NCI-H82 treated with DMSO at 0.1 percent for 48 hours (cell line): ENCODE data around the gene TRABD2A.
"Not testable (repeated sequence)": the region's sequence is repeated elsewhere in the genome, so short reads cannot be mapped to it uniquely, and the experiment has no call there.

ENCODE experiments used
- DNase-seq: peaks from one replicate; lab custom pipeline; 2025; ENCODE audit not compliant: unreplicated experiment; lab: John Stamatoyannopoulos, UW

TRABD2A gene, protein sequence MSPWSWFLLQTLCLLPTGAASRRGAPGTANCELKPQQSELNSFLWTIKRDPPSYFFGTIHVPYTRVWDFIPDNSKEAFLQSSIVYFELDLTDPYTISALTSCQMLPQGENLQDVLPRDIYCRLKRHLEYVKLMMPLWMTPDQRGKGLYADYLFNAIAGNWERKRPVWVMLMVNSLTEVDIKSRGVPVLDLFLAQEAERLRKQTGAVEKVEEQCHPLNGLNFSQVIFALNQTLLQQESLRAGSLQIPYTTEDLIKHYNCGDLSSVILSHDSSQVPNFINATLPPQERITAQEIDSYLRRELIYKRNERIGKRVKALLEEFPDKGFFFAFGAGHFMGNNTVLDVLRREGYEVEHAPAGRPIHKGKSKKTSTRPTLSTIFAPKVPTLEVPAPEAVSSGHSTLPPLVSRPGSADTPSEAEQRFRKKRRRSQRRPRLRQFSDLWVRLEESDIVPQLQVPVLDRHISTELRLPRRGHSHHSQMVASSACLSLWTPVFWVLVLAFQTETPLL

DNA sequence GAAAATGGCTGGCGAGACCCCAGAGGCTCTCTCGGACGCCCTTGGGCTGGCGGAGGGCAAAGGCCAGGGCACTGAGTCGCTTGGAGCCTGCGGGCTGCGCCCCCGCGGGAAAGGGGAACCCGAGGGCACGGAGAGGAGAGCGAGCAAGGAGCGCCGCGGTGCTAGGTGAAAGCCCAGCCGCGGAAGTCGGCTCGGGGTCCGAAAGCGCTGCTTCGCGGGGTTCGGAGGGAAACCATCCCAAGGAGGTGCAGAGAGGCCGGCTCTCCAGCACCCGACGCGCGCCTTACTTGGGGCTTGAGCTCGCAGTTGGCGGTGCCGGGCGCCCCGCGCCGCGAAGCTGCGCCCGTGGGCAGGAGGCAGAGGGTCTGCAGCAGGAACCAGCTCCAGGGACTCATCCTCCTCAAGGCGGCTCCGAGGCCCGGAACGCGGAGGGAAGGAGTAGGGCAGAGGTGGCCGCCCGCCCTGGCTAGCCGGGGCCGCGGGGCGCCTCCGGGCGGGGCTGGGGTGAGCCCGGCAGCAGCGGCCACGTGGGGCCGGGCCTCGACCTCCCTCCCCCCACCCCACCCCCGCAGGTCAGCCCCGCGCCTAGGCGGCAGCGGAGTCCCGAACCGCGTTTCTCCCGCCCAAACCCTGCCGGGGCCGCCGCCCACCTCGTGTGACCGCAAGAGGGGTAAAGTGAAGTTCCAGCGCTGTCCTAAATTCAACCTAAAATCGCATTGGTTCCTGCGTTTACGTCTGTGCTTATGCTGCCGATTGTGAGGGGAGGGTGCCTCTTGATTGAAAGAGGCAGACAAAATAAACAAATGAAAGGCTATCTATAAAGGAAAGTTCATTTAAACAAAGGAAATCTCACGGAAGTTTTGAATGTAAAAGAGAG, at the start of gene TRABD2A:
Gene TRABD2A, minus strand, starts transcription at position 440 of the 877 bp plus-strand sequence. Its CDS starts 45 bp downstream, at position 395.
- DNase-seq: no peak

DNA sequence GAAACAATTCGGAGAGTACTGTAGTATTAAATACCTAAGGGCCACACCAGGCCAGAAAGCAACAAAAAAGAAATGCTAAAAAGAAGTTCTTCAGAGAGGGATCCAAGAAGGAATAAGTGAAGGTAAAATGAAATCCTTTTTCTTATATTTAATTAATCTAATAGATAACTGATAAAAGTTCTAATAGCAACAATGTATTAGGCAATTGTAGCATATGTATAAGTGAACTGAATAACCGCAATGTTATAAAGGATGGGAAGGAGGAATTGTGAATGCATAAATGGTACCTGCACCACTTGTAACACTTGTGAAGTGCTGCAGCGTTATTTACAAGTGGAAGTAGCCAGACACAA, 46.4 kb upstream of the TRABD2A start:
- no peak for DNase-seq

DNA sequence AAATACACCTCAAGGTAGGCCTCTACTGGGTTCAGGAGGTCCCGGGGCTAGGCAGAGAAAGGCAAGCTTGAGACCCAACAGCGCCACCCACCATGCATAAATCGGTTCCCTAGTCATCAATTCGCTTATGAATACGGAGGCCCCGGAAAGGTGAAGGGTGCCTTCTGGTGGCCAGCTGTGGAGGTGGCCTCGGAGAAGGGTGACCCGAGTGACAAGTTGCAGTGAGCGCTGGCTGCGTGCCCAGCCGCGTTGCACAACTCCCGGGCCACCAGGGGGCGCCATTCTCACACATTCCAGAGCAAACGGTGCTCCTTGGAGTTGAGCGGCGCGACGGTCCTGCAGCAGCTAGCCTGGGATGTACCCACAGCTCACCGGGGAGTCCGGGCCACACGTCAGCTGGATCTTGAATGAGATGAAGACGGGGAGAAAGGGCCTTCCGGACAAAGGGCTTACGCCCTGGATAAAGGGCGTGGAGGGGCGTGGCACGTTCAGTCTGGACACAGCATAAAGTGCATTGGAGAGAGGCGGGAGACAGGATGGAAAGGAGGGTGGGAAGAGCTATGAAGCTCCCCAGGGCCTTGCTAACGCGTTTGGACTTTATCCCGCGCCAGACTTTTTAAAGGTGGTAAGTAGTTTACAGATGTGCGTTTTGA, 45.0 kb upstream of the TRABD2A start:
- DNase-seq: peak; percentile 91

DNA sequence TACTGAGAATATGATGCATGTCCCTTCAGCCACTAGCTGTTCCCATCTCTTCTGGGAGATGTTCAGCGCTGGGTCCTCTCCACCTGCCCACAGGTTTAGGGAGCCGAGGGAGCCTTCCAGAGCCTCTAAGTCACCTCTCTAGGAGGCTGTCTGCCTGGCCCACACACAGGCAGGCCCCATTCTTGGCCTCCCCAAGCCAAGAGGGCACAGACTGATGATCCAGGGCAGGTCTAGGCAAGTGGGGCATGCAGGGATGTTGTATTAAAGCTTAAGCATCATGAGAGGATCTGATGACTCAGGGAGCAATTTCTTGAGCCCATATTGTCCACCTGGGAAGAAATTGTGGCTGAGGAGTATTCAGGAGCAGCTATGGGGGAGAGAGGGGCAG, 44.4 kb upstream of the TRABD2A start:
- no peak for DNase-seq

DNA sequence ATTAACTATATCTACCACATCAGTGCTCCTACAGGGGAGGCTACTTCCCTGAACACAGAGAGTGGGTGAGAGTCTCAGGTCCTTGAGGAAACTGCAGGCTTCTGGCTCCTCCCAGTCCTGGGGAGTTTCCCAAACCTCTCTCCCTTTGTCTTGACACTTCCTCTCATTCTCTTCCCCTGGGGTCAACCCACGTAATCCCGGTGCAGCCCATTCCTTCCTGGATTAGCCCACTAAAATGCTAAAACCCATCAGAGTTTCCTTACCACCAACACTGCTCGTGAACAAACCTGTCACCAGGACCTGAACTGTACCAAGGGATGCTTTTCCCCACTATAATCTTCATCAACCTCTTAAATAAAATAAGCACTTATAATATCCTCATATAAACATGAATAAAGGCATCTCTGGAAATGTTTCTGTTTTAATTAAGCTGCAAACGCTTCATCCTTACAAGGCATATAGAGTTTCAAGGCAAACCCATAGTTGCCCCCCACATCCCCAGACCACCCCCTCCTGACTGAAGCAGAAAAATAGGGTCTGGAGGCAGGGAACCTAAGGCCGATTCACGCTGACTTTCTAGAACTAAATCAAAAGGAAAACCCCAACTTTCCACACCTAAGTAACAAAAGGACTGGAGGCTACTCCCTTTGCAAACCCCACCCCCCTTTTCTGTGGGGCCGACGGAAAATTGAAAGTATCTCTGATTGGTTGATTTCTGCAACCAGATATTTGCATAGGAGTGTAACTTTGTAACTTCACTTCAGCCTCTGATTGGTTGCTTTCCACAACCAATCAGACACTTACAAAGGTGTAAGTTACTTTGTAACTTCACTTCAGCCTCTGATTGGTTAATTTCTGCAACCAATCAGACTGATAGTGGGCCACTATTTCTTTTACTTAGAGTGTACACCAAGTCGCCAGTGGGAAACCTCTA, 43.6 kb upstream of the TRABD2A start:
- DNase-seq: no peak

DNA sequence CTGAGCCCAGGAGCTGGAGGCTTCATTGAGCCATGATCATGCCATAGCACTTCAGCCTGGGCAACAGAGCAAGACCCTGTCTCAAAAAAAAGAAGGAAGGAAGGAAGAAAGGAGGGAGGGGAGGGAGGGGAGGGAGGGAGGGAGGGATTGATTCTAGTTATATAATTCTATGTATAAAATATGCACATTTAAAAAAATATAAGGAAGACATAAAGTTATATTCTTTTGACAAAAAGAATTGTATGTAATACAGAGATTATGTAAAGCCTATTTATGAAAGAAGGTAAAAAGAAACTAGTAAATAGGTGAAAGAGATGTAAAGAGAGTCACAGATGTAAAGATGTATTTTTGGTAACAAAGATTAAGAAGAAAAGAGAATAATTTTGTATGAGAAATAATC, 42.1 kb upstream of the TRABD2A start:
- DNase-seq: no peak

DNA sequence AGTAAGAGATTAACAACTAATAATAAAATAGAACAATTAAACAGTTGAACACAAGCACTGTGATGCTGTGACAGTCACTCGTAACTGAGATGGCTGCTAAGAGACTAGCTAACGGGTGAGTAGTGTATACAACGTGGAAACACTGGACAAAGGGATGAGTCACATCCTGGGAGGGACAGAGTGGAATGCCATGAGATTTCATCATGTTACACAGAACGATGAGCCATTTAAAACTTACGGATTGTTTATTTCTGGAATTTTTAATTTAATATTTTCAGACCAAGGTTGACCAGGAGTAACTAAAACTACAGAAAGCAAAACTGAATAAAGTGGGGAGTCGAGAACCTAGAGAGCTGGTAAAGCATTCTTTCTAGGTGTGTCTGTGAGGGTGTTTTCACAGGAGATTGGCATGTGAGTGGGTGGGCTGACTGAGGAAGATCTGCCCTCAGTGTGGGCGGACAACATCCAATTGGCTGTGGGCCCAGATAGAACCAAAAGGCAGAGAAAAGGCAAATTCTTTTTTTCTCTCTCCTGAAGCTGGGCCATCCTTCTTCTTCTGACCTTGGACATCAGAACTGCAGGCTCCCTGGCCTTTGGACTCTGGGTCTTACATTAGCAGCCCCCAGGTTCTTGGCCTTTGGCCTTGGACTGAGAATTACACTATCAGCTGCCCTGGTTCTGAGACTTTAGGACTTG, 39.1 kb upstream of the TRABD2A start:
- DNase-seq: no peak

DNA sequence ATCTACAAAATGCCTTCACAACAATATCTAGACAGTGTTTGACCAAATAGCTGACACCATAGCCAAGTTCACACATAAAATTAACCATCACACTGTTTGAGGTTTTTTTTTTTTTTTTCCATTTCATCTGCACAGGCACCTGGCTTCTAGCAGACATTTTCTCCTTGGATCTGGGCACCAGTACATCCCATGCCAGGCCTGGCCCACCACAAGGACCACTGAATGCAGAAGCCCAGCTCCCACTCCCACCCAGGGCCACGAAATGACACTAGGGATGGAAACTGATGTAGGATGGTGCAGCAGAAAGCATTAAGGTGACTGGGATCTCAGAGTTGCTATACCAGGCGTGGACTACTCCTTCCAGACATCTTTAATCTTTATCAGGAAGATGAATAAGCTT, 37.5 kb upstream of the TRABD2A start:
- no peak for DNase-seq

DNA sequence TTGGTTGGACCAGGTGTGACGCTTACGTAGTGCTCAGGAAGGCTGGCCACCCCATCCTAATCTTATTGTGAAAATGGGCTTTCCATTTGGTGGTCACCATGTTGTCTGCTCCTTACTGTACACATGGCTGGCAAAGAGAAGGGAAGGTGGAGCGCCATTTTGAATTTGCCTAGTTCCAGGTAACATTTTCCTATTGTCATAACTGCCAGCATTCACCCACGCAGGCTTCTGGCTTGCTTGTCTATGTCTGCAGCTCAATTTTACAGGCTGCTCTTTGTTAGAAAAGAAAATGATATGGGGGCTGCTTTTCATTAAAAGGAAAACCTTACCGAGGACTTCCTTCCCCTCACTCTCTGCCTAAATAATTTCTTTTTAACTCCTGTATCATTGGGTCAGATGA, 36.9 kb upstream of the TRABD2A start:
- not testable (repeated sequence) for DNase-seq

DNA sequence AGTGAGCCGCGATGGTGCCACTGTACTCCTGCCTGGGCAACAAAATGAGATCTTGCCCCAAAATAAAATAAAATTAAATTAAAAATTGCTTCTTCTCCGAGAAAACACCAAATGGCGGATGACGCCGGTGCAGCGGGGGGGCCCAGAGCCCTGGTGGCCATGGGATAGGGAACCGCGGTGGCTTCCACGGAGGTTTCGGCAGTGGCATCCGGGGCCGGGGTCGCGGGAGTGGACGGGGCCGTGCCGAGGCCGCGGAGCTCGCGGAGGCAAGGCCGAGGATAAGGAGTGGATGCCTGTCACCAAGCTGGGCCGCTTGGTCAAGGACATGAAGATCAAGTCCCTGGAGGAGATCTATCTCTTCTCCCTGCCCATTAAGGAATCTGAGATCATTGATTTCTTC, 34.8 kb upstream of the TRABD2A start:
- DNase-seq: not testable (repeated sequence)

DNA sequence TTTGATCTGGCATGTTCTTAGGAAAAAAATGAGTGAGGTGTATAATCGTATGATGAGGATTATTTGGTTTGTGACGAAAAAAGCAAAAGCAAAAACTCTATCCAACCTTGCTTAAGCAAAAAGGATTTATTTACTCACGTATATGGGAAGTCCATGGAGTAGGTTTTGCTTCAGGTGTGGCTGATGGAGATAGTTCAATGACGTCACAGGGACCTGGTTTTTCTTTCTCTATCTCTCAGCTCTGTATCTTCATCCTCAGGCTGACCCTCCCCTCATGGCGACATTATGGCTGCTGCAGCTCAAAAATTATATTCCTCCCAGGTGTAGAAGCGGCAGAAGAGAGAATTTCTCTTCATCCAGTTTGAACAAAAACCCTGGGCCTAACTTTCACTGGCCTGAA, 33.5 kb upstream of the TRABD2A start:
- no peak for DNase-seq

DNA sequence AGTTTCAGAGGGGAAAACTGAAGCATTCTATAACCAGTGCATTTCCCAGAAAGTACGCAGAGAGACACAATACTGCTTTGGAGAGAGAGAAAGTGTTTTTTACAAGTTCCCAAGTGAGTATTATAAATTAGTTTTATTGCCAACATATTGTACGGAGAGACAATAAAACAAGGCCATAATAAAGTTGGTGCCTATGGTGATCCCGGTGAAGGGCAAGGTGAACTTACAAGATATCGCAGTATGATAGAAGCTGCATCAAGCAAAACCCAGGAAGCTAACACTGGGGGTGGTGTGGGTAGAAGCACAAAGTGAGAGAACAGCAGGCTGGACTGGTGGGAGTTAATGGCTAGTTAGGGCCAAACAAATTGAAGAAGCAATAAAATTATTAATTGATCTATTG, 32.1 kb upstream of the TRABD2A start:
- DNase-seq: no peak

DNA sequence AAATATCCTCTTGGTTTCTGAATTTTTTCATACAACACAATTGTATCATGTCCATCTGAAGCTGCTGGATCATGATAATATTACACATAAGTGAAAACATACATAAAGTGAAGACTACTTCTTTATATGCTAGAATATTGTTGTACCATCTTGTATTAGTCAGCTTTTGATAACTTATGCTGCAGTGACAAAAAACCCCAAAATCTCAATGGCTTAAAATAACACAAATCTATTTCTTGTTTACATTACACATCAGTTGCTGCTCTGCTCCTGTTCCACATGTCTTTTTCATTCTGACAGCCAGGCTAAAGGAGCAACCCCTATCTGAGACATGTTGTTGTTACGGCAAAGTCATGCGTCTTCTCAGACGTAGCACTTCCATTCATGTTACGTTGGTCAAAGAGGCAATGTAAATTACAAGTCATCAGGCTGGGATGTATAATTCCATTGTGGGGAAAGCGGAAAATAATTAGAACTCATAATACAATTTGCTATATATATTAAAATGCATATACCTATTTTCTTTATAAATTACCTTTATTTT, 30.3 kb upstream of the TRABD2A start:
- no peak for DNase-seq

DNA sequence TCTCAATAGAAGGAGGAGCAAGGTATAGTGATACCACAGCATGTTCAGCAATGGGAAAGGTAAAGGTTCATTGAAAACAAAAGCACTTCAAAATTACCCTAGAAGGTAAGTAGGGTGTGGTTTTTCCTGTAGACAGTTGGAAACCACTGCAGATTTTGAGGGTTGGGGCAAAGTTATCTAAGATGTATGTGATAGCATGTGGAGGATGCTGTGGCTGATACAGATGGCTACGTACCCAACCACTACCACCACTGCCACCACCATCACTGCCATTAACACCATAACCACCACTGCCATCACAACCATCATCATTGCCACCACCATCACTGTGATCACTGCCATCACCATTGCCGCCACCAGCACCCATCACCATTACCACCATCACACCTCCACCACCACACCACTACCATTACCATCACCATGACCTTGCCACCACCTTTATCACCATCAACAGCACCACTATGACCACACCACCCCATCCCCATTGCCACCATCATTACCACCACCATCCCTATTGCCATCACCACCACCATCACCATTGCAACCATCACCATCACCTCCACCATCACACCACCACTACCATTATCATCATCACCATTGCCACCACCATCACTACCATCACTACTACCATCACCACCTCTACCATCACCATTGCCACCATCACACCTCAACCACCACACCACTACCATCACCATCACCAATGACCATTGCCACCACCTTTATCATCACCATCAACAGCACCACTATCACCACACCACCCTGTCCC, 28.2 kb upstream of the TRABD2A start:
- no peak for DNase-seq

DNA sequence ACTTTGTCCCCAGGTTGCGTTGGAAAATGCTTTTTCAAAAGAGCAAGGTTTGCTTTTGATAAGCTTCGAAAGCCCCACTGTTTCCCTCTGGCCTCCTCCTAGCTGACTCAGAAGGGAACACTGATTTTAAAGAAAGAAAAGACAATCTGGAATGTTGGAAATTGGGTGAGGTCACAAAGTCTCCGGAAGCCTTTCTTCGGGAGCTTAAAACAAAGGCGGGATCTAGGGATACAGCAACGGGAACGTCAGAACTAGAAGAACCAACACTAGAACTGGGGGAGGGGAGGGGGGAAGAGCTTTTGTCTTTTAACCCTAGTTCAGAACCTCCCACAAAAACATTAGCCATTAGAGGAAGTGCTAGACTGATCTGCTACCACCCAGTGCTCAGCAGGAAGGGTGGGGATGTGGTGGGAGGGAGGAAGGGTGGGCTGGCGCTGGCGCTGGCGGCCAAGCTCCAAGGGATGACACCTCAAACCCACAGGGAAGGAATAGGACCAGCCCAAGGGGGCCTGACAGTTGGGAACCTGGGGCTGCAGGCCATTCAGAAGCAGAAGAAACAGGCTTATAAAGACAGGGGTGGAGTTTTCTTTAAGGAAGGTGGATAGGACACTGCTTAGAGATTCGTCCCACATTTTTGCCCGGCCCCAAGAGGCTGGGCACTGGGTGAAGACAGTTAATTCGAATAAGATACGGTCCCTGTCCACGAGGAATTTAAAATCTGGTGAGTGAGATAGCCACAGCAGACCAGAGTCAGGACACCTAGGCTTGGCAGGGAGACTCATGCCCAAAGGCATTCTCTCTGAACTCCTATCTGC, 26.2 kb upstream of the TRABD2A start:
- no peak for DNase-seq

DNA sequence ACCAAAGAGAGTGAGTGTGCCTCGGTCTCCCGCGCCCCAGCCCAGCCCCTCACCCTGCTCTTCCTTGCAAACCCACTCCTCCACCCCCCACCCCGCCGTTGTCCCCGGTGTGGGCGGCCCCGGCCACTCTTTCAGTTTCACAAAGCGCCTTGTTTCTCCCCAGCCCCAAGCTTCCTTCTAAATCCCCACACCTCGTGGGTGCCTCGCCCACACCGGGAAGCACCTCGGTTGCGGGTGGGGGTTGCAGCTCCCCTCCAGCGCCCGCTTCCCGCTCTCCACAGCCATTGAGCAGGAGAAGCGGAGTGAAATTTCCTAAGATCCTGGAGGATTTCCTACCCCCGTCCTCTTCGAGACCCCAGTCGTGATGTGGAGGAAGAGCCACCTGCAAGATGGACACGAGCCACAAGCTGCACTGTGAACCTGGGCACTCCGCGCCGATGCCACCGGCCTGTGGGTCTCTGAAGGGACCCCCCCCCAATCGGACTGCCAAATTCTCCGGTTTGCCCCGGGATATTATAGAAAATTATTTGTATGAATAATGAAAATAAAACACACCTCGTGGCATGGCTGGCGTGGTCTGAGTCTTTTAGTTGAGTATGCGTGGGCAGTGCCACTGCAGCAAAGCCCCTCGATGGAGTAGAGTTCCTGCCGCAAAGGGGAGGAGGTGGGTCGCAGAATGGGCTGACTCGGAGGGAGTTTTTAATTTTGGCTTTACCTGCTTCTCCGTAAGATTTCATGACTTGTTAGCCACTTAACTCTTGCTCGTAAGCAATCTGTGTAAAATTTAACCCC, 25.4 kb upstream of the TRABD2A start:
- DNase-seq: no peak
